Measurements from ENCODE around the gene COA7.

The COA7 gene

DNA sequence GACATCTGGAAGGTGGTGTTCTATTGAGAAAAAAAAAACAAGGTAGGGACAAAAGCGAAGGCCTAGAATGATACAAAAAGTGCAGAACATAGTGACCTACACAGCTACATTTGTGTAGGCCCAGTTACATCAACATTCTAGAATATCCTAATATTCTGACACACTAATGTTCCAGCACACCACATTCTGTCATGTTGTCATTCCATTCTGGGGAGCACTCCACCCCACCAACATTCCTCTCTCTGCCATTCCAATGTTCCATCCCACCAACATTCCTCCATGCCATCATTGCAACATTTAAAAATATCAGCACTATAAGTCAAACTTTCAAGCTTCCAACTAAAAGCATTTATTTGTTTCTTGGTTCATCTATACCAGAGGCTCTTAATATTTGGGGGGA lies 28.5 kb downstream of the COA7 start:
- no peak for DNase-seq (ENCODE audit: low read depth)

DNA sequence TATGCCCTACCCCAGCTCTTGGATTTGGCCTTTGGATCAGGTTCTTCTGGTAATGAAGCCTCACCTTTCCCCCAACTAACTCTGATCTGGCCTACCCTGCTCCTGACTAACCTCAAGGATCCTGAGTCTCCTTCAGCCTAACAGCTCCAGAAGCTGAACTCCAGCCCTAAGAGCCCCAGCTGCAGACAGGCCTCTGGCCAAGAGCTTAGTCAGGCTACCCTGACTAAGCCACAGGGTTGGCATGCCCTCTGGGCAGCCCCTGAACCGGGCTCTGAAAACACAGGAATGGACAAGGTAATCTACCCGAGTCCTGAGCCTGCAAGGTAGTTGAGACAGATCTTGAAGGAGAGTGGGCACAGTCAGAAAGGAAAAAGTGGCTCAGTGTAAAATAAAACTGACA lies 29.4 kb downstream of the COA7 start:
- no peak for DNase-seq (ENCODE audit: low read depth)

DNA sequence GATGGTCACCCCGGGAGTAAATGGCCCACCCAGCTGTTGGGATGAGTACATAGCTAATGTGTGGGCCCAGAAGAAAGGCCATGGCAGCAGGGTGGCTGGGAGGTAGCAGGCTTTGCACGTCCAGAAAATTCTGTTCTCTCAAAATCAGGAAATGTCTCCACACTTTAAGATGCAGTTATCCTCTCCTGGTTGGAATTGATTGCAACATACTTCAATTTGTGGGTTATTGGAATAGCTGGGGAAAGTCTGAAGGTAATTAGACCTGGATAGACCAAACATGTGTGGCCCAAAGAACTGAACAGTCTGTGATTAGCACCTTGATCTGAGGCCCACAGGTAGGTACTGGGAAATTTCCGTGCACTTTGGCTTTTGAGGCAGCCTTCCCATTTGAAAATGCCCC lies 30.2 kb downstream of the COA7 start:
- DNase-seq (ENCODE audit: low read depth): no peak

DNA sequence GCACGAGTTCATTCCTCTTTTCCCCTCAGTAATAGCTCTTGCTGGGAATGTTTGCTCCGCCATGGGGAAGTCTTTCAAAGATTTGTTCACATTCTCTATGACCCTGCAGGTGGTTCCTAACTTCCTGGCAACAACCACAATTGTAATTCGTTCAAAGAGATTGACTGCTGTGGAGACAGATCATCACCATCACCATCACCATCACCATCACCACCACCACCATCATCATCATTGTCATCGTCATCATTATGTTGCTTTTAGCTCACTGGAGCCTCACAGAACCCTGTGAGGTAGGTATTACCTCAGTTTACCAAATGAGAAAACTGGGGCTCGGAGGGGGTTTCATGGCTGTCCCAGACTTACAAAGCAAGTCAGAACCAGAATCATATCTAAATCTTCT lies 30.9 kb downstream of the COA7 start:
- no peak for DNase-seq (ENCODE audit: low read depth)

DNA sequence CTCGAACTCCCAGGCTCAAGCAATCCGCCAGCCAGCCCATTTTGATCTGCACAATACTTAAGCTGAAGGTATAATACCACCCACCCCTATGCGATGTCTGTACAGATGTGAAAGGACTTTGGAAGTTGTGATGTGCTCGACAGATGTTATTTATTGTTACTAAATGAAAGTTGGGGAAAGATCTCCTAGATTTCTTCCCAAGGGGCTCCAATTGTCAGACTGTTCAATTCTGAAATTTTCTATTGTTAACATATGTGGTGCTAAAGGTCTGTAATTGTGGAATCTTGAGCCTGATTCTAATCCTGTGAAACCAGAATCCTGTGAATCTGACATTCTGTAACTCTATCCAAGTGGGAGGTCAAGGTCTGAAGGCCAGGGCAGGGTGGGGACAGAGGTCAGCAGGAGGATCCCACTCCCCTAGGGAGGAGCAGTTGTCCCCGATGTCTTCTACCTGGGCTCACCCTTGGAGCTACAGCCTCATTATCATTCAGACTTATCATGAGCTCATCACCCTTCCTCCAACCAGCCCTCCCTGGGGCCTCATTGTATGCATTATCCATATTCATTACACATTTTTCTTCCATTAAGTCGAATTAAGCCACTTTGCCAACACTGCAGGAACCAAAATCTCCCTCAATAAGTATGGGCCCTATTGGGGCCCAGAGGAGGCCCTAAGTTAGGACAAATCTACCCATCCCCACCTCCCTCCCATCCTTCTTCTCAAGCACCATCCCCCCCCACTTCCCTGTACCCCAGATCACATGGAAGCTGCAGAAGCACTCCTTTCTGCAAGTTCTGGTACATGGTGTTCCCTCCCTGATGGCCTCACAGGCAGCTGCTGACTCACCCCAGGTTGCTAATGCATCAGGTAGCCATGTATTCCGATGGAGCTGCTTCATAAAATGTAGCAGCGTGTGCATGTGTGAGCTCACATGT lies 32.9 kb downstream of the COA7 start:
- no peak for DNase-seq (ENCODE audit: low read depth)

DNA sequence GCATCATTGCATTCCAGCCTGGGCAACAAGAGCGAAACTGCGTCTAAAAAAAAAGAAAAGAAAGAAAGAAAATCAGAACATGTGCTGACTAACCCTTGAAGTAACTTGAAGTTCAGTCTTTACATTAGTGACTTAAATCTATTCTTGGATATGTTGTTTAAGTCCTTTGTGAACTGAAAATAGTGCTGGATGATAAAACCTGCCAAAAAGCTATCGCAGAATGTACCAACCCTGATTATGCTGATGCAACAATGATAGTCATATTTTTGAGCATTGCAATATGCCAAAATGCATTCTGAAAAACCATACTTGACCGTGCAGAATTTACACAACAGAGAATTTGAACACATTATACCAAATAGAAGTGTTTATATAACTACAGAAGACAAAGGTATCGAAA lies 34.4 kb downstream of the COA7 start:
- no peak for DNase-seq (ENCODE audit: low read depth)

DNA sequence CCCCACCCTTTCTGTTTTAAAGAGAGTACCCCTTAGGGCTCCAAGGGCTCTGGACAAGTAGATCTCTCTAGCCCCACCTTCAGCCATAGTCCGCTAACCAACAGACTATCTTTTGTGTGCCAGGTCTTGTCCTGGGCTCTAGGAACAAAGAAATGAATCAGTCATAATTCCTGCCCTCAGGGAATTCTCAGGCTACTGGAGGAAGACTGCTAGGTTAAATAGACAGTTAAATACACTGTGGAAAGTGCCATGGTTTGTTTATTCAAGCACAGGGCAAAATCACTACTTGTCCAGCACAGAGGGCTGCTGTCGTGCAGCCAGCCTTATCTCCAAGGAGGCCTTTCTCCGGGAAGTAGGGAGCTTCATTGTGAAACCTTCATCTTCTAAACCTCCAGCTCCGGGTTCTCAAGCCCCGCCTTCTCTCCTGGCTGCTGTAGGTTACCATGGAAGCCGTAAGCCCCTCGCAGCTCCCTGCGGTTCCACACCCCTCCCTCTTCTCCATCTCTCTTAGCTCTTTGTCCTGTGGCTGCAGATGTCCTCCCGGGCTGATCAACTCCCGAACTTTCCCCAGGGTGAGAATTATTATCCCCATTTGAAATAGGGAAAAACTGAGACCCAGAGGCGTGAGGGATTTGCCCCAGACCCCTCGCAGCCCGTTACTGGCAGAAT lies 35.4 kb downstream of the COA7 start:
- DNase-seq (ENCODE audit: low read depth): no peak

DNA sequence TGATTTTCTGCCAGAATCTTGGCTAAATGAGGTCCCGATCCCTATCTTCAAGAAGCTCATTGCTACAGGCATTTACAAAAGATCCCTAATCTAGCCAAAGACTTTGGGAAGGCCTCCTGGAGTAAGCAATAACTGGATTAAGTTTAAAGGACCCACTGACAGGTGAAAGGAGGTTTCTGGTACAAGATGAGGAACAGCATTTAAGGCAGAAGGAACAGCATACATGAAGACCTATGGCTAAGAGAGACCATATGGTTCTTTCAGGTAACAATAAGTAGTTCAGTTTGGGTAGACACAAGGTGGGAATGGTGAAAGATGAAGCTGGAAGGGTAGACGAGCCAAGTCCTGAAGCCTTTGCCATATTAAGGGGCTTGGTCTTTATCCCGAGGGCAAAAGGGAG lies 37.3 kb downstream of the COA7 start:
- no peak for DNase-seq (ENCODE audit: low read depth)

DNA sequence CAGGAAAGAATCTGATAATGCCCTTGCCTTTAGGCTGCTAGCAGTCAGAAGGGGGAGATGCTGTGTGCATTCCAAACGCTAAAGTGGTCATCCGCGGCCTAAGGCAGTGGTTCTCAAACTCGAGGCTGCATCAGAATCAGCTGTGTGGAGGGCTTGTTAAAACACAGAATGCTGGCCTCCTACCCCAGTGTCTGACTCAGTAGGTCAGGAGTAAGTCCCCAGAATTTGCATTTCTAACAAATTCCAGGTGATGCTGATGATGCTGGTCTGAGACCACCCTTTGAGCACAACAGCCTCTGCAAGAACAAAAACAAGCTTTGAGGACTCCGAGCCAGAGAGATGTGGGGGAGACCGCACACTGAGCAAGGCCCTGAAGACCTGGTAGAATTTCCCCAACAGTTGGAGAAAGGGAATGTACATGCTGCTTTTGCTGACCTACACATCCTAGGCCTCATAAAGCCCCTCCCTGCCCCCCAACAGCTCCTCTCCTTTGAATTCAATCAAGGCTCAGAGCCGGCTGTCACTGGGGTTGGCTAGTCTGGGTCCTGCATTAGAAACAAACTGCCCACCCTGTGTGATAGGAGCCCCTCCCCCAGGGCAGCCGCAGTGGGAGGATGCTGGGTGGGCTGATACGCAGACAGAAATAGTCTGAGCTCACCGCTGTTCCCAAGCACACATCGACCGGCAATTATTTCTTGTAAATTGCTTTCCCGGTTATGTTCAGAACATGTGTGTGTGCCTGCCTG lies 38.1 kb downstream of the COA7 start:
- DNase-seq (ENCODE audit: low read depth): no peak

DNA sequence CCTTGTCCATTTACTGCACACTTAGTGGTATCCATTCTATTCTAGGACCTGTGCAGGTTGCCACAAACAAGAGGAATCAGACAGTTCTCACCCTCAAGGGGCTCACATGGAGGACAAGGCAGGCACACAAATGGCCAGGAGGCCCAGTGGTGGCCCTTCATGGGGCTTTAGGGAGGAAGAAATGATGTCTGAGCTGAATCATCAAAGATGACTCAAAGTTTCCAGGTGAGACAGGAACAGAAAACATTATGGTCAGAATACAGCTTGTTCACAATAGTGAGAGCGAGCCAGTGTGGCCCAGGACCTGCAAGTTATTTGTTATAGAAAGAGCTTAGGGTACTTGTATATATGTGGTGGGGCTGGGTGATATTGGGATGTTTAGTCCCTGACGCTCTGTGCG lies 38.8 kb downstream of the COA7 start:
- no peak for DNase-seq (ENCODE audit: low read depth)

DNA sequence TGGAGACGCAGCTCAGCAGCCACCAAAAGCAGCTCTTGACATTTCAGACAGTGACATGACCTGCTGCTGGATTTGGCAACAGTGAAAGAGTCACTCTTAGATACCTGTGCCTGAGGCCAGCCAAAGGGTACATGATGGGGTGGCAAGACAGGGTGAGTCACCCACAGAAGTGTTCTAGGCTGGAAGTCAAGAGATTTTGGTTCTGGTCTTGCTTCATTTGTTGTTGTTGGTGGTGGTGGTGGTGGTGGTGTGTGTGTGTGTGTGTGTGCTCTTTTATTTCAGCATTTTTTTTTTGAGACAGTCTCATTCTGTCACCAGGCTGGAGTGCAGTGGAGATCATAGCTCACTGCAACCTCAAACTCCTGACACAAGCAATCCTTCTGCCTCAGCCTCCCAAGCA lies 39.4 kb downstream of the COA7 start:
- no peak for DNase-seq (ENCODE audit: low read depth)

DNA sequence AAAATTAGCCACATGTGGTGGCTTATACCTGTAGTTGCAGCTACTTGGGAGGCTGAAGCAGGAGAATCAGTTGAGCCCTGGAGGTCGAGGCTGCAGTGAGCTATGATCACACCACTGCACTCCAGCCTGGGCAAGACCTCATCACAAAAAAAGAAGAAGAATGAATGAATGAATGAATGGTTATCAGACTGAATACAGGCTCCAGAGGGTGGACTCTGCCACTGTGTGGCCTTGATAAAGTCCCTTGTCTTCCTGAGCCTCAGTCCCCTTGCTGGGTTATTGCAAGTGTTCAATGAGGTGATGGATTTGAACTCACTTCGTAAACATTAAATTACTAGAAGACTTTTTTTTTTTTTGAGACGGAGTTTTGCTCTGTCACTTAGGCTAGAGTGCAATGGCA lies 40.4 kb downstream of the COA7 start:
- DNase-seq (ENCODE audit: low read depth): no peak

DNA sequence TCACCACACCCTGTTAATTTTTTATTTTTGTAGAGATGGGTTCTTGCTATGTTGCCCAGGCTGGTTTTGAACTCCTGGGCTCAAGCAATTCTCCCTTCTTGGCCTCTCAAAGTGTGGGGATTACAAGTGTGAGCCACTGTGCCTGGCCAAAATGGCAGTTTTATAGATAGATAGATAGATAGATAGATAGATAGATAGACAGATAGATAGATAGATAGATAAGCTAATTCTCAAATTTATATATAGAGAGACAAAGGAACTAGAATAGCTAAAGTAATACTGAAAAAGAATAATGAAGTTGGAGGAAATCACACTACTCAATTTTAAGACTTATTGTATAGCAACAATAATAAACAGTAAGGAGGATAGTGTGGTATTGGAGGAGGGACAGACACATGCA lies 44.1 kb downstream of the COA7 start:
- DNase-seq (ENCODE audit: low read depth): no peak

DNA sequence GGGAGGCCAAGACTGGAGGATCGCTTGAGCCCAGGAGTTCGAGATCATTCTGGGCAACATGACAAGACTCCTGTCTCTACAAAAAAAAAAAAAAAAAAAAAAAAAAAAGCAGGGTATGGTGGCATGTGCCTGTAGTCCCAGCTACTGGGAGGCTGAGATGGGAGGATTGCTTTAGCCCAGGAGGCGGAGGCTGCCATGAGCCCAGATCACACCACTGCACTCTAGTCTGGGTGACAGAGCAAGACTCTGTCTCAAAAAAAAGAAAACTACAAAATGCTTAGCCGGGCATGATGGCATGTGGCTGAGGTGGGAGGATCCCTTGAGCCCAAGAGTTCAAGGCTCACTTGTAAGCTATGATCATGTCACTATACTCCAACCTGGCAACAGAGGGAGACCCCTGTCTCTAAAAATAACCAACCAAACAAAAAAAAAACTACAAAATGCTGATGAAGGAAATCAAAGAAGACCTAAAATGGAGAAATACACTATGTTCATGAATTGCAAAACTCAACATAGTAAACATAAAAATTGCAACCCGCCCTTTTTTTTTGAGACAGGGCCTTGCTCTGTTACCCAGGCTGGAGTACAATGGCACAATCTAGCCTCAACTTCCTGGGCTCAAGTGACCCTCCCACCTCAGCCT lies 44.8 kb downstream of the COA7 start:
- no peak for DNase-seq (ENCODE audit: low read depth)

DNA sequence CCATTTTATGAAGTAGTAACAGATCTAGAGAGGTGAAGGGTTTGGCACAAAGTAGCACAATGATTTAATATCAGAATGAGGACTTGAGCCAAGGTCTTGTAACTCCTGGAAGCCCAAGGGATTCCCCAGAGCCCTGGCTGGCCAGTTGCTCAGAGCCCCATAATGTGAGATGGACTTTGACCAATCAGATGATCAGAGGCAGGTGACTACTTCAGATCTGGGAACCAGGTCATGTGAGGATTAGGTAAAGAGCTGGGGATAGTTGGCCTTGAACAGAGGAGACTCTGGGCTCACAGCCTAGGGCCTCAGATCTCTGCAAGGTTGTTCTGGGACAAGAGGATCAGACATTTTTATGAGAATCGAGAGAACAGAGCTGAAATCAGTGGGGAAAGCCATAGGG lies 46.2 kb downstream of the COA7 start:
- DNase-seq (ENCODE audit: low read depth): no peak

DNA sequence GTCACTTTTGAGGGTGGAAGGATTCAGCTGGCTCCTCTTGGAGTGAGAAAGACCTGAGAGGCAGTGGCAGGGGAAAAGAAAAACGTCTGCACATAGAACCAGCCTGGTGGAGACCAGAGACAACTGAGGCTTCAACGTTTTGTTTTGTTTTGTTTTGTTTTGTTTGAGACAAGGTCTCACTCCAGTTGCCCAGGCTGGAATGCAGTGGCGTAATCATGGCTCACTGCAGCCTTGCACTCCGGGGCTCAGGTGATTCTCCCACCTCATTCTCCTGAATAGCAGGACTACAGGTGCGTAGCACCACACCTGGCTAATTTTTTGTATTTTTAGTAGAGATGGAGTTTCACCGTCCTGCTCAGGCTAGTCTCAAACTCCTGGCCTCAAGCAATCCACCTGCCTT lies 52.9 kb downstream of the COA7 start:
- no peak for DNase-seq (ENCODE audit: low read depth)

DNA sequence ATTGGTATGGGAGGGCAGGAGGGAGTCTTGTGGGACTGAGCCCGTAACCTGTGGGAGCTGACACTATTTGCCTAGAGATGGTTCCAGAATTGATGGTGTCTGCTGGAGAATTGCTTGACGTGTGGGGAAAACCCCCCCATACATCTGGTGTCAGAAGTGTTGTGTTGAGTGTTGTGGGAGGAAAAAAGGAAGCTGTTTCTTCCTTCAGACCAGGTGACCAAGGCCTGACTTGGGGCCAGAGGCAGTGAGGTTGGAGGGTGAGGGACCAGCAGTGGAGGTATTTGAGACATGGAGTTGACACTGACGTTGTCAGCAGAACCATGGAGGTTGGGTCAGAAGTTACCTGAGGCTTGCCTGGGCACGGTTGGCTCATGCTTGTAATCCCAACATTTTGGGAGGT lies 56.8 kb downstream of the COA7 start:
- no peak for DNase-seq (ENCODE audit: low read depth)

DNA sequence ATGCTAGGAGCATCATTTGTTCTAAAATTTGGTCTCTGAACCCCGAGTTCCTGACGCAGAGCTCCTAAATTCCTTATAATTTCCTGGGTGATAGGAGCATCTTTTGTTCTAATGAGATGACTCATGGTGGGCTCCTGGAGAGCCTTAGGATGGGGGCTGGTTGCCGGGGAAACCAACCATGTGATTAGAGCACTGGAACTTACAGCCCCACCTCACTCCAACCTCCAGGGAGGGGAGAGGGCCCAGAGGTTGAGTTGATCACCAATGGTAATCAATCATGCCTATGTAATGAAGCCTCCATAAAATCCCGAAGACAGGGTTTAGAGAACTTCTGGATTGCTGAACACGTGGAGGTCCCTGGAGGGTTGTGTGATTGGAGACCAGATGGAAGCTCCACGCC lies 57.5 kb downstream of the COA7 start:
- no peak for DNase-seq (ENCODE audit: low read depth)

DNA sequence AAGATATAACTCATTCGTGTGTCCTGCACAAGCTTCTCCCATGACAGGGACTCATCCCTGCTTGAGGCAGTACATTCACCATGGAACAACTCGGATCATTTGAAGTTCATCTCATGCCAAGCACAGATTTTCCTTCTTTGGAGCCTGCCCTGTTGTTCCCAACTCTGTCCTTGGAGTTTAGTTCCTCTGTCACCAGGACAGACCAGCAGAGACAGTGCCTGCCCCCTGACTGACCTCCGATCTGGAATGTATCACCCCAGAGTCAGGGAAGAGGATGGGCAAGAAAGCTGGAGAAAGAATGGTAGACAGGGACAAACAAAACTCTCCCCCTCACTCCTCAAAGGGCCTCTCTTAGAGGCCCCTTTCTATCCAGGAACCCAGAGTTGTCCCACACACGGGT lies 60.2 kb downstream of the COA7 start:
- no peak for DNase-seq (ENCODE audit: low read depth)

DNA sequence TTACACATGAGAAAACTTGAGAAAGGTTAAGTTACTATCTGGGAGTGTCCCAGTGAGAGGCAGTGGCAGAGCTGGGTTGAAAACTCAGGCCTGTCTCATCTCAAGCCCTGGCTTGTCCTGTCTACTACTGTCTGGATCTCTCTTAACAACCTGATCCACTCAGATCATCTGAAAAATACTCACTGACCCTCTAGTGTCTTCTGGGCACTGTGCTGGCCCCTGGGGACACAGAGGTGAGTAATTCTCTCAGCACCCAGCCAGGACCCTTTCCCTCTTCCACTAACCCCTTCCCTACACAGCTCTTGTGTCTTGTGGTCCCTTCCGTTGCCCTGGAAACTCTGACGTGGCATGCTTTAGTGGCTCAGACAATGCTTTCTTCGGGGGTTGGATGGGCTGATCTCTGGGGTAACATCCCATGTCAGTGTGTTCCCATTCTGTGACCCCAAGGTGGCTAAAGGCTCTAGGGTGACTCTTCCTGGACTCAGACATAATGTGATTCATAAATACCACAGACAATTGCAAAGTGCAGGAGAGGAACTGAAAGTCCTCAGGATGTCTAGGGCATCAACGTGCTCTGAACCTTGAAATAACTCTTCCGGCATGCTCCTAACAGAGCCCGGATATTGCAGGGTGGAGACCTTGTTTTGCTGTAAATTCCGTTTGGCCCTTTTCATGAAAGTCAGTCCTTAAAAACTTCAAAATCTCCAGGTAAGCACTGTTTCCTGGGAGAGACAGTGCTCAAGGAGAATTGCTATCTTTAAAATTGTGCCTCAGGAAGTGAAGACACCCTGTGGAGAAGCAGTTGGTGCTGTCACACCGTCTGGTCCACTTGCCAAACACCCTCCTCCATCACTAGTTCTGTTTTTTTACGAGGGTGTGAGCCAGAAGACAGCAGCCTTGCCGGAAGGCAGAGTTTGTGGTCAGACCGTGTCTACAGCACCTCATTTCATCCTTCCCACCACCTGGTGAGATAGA lies 61.1 kb downstream of the COA7 start:
- DNase-seq (ENCODE audit: low read depth): no peak
